WTC11 (cell line): ENCODE measurements around the gene TMEM130. TPM values are rescaled to one million over a fixed set of nuclear protein-coding genes. Genes with fewer than 3 reads are reported as not detected.

ENCODE experiments used
- ATAC-seq: fragments of 200-7000 bp; cut with Tn5 transposase; 2 replicates; pipeline ENCODE4 v1.10.0; 2021; ENCODE audit warnings: mild to moderate bottlenecking, moderate library complexity
- CTCF ChIA-PET: fragments of 300-600 bp; sonication (Branson Sonifier 250); formaldehyde crosslinking; loops from one replicate; lab custom pipeline; 2021; ENCODE audit warnings: antibody characterized with exemption; lab: Charles Lee
- POLR2A ChIA-PET: fragments of 350-600 bp; sonication (Branson Sonifier 250); formaldehyde crosslinking; loops from one replicate; lab custom pipeline; 2021; ENCODE audit warnings: antibody characterized with exemption; lab: Charles Lee
- DNase-seq: peaks from one replicate; pipeline ENCODE4 v3.0.0; 2021; ENCODE audit warnings: low spot score
- H3K27ac Mint-ChIP-seq: 2 replicates; pipeline ENCODE4 v1.8.0; 2021; ENCODE audit warnings: mixed read lengths
- H3K27me3 Mint-ChIP-seq: 2 replicates; pipeline ENCODE4 v1.8.0; 2021; ENCODE audit warnings: low read depth, mild to moderate bottlenecking, moderate library complexity, mixed read lengths
- H3K36me3 Mint-ChIP-seq: 2 replicates; pipeline ENCODE4 v1.8.0; 2021; ENCODE audit warnings: mixed read lengths
- H3K4me1 Mint-ChIP-seq: 2 replicates; pipeline ENCODE4 v1.8.0; 2022; ENCODE audit warnings: mixed read lengths
- H3K4me3 Mint-ChIP-seq: 2 replicates; pipeline ENCODE4 v1.8.0; 2021; ENCODE audit warnings: mild to moderate bottlenecking, moderate library complexity, mixed read lengths
- H3K9me3 Mint-ChIP-seq: 2 replicates; pipeline ENCODE4 v1.8.0; 2021; ENCODE audit warnings: mixed read lengths
- ATF1 ChIP-seq: sonication (generic); formaldehyde crosslinking; IDR thresholded peaks from 2 replicates; pipeline ENCODE4 v1.8.1; 2023; ENCODE audit warnings: mild to moderate bottlenecking, moderate library complexity, missing genetic modification reagents
- CREM ChIP-seq: sonication (generic); formaldehyde crosslinking; IDR thresholded peaks from 2 replicates; pipeline ENCODE4 v1.8.1; 2022; ENCODE audit warnings: mild to moderate bottlenecking, missing genetic modification reagents, moderate library complexity
- EMX1 ChIP-seq: fragments of 250-450 bp; sonication (Bioruptor Pico); IDR thresholded peaks from 2 replicates; pipeline ENCODE4 v1.8.0; 2021; ENCODE audit warnings: mild to moderate bottlenecking
- FOXJ3 ChIP-seq: sonication (generic); formaldehyde crosslinking; IDR thresholded peaks from 2 replicates; pipeline ENCODE4 v1.9.0; 2021; ENCODE audit warnings: missing genetic modification reagents, mild to moderate bottlenecking, borderline replicate concordance
- JUN ChIP-seq: sonication (generic); formaldehyde crosslinking; IDR thresholded peaks from 2 replicates; pipeline ENCODE4 v1.8.0; 2023; ENCODE audit warnings: mild to moderate bottlenecking, missing genetic modification reagents
- MXD4 ChIP-seq: fragments of 250-450 bp; sonication (Bioruptor Pico); IDR thresholded peaks from 2 replicates; pipeline ENCODE4 v1.8.0; 2021; ENCODE audit warnings: mild to moderate bottlenecking, moderate library complexity, borderline replicate concordance
- SOX15 ChIP-seq: fragments of 250-450 bp; sonication (Bioruptor Pico); IDR thresholded peaks from 2 replicates; pipeline ENCODE4 v1.9.0; 2021; ENCODE audit warnings: mild to moderate bottlenecking
- TP53 ChIP-seq: sonication (generic); formaldehyde crosslinking; IDR thresholded peaks from 2 replicates; pipeline ENCODE4 v1.8.1; 2023; ENCODE audit warnings: mild to moderate bottlenecking, missing genetic modification reagents
- ZNF396 ChIP-seq: fragments of 250-450 bp; sonication (Bioruptor Pico); IDR thresholded peaks from 2 replicates; pipeline ENCODE4 v1.8.0; 2021; ENCODE audit warnings: mild to moderate bottlenecking, moderate library complexity, borderline replicate concordance
- ZNF416 ChIP-seq: fragments of 250-450 bp; sonication (Bioruptor Pico); IDR thresholded peaks from 2 replicates; pipeline ENCODE4 v1.9.0; 2021; ENCODE audit warnings: mild to moderate bottlenecking, inconsistent platforms
- total RNA-seq: library from RNA; stranded (reverse); gene quantifications from 3 replicates; pipeline ENCODE4 v1.2.3, GENCODE V29; 2021
- TF ChIP-seq, protein P1 (sequence below): sonication (generic); formaldehyde crosslinking; IDR thresholded peaks from 2 replicates; pipeline ENCODE4 v1.8.1; 2022; ENCODE audit warnings: mild to moderate bottlenecking, moderate library complexity, missing genetic modification reagents
- TF ChIP-seq, protein P2 (sequence below): sonication (generic); formaldehyde crosslinking; IDR thresholded peaks from 2 replicates; pipeline ENCODE4 v1.8.1; 2022; ENCODE audit warnings: missing genetic modification reagents, borderline replicate concordance
- TF ChIP-seq, protein P3 (sequence below): sonication (generic); formaldehyde crosslinking; IDR thresholded peaks from 2 replicates; pipeline ENCODE4 v1.8.0; 2022; ENCODE audit warnings: missing genetic modification reagents
- TF ChIP-seq, protein P4 (sequence below): sonication (generic); formaldehyde crosslinking; IDR thresholded peaks from 2 replicates; pipeline ENCODE4 v1.8.1; 2023; ENCODE audit warnings: mild to moderate bottlenecking, missing genetic modification reagents
- TF ChIP-seq, protein P5 (sequence below): sonication (generic); formaldehyde crosslinking; IDR thresholded peaks from 2 replicates; pipeline ENCODE4 v1.8.1; 2022; ENCODE audit warnings: low read depth, missing genetic modification reagents, borderline replicate concordance
- TF ChIP-seq, protein P6 (sequence below): sonication (generic); formaldehyde crosslinking; IDR thresholded peaks from 2 replicates; pipeline ENCODE4 v1.8.0; 2022; ENCODE audit warnings: mild to moderate bottlenecking, missing genetic modification reagents
- TF ChIP-seq, protein P7 (sequence below): sonication (generic); formaldehyde crosslinking; IDR thresholded peaks from 2 replicates; pipeline ENCODE4 v1.8.1; 2023; ENCODE audit warnings: mild to moderate bottlenecking, missing genetic modification reagents, borderline replicate concordance
- TF ChIP-seq, protein P8 (sequence below): fragments of 250-450 bp; sonication (Bioruptor Pico); IDR thresholded peaks from 2 replicates; pipeline ENCODE4 v1.8.0; 2021; ENCODE audit warnings: mild to moderate bottlenecking
- TF ChIP-seq, protein P9 (sequence below): fragments of 250-450 bp; sonication (Bioruptor Pico); IDR thresholded peaks from 2 replicates; pipeline ENCODE4 v2.1.2; 2022; ENCODE audit warnings: mild to moderate bottlenecking, moderate library complexity
- TF ChIP-seq, protein P10 (sequence below): sonication (generic); formaldehyde crosslinking; IDR thresholded peaks from 2 replicates; pipeline ENCODE4 v1.8.0; 2023; ENCODE audit warnings: missing genetic modification reagents

TMEM130 gene
- total RNA-seq, 1 experiment from 2014 or later = 3.2 TPM

DNA sequence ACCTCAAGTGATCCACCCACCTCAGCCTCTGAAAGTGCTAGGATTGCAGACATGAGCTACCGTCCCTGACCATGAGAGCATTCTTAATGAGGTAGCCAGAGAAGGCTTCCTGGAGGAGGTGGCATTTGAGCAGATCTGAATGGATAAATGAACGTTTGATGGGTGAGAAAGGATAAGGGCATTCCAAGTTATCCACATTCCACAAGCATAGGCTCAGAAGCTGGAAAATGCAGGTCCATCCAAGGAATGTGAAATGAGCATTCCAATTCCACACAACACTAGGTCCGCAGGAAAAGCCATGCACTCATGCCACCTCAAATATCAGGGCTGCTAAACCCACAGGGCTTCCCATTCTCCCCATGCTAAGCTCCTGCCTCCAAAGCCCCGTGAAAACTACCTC is 17.0 kb downstream of the TMEM130 start:
- Mint-ChIP-seq H3K4me1 (peaks cover 11% of the 10 kb centered on the region), H3K27ac (no peak overlapping the region), H3K27me3 (no peaks in the 10 kb centered on the region; the same call in 1 of the 2 replicates), H3K9me3 (peaks cover 23% of the 10 kb centered on the region), H3K36me3 (peaks cover 23% of the 10 kb centered on the region), H3K4me3 (no peak overlapping the region)
- no peak for DNase-seq
- ChIA-PET CTCF (interaction anchor here (1.1 to 1.7 kb wide), 2 partner anchors 11 to 21 kb away, joined by 3 to 7 read pairs; no protein-coding TSS in a partner anchor), POLR2A (no interaction called here)
- ATAC-seq = no peak
- TF ChIP-seq, protein P1, sequence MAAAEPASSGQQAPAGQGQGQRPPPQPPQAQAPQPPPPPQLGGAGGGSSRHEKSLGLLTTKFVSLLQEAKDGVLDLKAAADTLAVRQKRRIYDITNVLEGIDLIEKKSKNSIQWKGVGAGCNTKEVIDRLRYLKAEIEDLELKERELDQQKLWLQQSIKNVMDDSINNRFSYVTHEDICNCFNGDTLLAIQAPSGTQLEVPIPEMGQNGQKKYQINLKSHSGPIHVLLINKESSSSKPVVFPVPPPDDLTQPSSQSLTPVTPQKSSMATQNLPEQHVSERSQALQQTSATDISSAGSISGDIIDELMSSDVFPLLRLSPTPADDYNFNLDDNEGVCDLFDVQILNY = no peak
- TF ChIP-seq, protein P2, sequence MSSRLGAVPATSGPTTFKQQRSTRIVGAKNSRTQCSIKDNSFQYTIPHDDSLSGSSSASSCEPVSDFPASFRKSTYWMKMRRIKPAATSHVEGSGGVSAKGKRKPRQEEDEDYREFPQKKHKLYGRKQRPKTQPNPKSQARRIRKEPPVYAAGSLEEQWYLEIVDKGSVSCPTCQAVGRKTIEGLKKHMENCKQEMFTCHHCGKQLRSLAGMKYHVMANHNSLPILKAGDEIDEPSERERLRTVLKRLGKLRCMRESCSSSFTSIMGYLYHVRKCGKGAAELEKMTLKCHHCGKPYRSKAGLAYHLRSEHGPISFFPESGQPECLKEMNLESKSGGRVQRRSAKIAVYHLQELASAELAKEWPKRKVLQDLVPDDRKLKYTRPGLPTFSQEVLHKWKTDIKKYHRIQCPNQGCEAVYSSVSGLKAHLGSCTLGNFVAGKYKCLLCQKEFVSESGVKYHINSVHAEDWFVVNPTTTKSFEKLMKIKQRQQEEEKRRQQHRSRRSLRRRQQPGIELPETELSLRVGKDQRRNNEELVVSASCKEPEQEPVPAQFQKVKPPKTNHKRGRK (CRISPR knock-in tag) = no peak
- TF ChIP-seq JUN (CRISPR knock-in tag) = no peak
- no peak for TF ChIP-seq CREM (CRISPR knock-in tag)
- TF ChIP-seq, protein P3, sequence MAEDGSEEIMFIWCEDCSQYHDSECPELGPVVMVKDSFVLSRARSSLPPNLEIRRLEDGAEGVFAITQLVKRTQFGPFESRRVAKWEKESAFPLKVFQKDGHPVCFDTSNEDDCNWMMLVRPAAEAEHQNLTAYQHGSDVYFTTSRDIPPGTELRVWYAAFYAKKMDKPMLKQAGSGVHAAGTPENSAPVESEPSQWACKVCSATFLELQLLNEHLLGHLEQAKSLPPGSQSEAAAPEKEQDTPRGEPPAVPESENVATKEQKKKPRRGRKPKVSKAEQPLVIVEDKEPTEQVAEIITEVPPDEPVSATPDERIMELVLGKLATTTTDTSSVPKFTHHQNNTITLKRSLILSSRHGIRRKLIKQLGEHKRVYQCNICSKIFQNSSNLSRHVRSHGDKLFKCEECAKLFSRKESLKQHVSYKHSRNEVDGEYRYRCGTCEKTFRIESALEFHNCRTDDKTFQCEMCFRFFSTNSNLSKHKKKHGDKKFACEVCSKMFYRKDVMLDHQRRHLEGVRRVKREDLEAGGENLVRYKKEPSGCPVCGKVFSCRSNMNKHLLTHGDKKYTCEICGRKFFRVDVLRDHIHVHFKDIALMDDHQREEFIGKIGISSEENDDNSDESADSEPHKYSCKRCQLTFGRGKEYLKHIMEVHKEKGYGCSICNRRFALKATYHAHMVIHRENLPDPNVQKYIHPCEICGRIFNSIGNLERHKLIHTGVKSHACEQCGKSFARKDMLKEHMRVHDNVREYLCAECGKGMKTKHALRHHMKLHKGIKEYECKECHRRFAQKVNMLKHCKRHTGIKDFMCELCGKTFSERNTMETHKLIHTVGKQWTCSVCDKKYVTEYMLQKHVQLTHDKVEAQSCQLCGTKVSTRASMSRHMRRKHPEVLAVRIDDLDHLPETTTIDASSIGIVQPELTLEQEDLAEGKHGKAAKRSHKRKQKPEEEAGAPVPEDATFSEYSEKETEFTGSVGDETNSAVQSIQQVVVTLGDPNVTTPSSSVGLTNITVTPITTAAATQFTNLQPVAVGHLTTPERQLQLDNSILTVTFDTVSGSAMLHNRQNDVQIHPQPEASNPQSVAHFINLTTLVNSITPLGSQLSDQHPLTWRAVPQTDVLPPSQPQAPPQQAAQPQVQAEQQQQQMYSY (CRISPR knock-in tag) = no peak
- TF ChIP-seq, protein P4, sequence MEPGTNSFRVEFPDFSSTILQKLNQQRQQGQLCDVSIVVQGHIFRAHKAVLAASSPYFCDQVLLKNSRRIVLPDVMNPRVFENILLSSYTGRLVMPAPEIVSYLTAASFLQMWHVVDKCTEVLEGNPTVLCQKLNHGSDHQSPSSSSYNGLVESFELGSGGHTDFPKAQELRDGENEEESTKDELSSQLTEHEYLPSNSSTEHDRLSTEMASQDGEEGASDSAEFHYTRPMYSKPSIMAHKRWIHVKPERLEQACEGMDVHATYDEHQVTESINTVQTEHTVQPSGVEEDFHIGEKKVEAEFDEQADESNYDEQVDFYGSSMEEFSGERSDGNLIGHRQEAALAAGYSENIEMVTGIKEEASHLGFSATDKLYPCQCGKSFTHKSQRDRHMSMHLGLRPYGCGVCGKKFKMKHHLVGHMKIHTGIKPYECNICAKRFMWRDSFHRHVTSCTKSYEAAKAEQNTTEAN = no peak
- no peak for TF ChIP-seq ZNF416 (CRISPR knock-in tag)
- TF ChIP-seq, protein P5, sequence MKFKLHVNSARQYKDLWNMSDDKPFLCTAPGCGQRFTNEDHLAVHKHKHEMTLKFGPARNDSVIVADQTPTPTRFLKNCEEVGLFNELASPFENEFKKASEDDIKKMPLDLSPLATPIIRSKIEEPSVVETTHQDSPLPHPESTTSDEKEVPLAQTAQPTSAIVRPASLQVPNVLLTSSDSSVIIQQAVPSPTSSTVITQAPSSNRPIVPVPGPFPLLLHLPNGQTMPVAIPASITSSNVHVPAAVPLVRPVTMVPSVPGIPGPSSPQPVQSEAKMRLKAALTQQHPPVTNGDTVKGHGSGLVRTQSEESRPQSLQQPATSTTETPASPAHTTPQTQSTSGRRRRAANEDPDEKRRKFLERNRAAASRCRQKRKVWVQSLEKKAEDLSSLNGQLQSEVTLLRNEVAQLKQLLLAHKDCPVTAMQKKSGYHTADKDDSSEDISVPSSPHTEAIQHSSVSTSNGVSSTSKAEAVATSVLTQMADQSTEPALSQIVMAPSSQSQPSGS (CRISPR knock-in tag) = no peak
- no peak for TF ChIP-seq ATF1 (CRISPR knock-in tag)
- no peak for TF ChIP-seq FOXJ3 (CRISPR knock-in tag)
- TF ChIP-seq, protein P6, sequence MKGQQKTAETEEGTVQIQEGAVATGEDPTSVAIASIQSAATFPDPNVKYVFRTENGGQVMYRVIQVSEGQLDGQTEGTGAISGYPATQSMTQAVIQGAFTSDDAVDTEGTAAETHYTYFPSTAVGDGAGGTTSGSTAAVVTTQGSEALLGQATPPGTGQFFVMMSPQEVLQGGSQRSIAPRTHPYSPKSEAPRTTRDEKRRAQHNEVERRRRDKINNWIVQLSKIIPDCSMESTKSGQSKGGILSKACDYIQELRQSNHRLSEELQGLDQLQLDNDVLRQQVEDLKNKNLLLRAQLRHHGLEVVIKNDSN = no peak
- TF ChIP-seq, protein P7, sequence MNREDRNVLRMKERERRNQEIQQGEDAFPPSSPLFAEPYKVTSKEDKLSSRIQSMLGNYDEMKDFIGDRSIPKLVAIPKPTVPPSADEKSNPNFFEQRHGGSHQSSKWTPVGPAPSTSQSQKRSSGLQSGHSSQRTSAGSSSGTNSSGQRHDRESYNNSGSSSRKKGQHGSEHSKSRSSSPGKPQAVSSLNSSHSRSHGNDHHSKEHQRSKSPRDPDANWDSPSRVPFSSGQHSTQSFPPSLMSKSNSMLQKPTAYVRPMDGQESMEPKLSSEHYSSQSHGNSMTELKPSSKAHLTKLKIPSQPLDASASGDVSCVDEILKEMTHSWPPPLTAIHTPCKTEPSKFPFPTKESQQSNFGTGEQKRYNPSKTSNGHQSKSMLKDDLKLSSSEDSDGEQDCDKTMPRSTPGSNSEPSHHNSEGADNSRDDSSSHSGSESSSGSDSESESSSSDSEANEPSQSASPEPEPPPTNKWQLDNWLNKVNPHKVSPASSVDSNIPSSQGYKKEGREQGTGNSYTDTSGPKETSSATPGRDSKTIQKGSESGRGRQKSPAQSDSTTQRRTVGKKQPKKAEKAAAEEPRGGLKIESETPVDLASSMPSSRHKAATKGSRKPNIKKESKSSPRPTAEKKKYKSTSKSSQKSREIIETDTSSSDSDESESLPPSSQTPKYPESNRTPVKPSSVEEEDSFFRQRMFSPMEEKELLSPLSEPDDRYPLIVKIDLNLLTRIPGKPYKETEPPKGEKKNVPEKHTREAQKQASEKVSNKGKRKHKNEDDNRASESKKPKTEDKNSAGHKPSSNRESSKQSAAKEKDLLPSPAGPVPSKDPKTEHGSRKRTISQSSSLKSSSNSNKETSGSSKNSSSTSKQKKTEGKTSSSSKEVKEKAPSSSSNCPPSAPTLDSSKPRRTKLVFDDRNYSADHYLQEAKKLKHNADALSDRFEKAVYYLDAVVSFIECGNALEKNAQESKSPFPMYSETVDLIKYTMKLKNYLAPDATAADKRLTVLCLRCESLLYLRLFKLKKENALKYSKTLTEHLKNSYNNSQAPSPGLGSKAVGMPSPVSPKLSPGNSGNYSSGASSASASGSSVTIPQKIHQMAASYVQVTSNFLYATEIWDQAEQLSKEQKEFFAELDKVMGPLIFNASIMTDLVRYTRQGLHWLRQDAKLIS (CRISPR knock-in tag) = no peak
- TF ChIP-seq SOX15 = no peak
- TF ChIP-seq, protein P8, sequence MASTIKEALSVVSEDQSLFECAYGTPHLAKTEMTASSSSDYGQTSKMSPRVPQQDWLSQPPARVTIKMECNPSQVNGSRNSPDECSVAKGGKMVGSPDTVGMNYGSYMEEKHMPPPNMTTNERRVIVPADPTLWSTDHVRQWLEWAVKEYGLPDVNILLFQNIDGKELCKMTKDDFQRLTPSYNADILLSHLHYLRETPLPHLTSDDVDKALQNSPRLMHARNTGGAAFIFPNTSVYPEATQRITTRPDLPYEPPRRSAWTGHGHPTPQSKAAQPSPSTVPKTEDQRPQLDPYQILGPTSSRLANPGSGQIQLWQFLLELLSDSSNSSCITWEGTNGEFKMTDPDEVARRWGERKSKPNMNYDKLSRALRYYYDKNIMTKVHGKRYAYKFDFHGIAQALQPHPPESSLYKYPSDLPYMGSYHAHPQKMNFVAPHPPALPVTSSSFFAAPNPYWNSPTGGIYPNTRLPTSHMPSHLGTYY (CRISPR knock-in tag) = no peak
- TF ChIP-seq EMX1 (CRISPR knock-in tag) = no peak
- TF ChIP-seq, protein P9, sequence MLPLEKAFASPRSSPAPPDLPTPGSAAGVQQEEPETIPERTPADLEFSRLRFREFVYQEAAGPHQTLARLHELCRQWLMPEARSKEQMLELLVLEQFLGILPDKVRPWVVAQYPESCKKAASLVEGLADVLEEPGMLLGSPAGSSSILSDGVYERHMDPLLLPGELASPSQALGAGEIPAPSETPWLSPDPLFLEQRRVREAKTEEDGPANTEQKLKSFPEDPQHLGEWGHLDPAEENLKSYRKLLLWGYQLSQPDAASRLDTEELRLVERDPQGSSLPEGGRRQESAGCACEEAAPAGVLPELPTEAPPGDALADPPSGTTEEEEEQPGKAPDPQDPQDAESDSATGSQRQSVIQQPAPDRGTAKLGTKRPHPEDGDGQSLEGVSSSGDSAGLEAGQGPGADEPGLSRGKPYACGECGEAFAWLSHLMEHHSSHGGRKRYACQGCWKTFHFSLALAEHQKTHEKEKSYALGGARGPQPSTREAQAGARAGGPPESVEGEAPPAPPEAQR (CRISPR knock-in tag) = no peak
- TF ChIP-seq, protein P10, sequence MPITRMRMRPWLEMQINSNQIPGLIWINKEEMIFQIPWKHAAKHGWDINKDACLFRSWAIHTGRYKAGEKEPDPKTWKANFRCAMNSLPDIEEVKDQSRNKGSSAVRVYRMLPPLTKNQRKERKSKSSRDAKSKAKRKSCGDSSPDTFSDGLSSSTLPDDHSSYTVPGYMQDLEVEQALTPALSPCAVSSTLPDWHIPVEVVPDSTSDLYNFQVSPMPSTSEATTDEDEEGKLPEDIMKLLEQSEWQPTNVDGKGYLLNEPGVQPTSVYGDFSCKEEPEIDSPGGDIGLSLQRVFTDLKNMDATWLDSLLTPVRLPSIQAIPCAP = no peak
- no peak for TF ChIP-seq ZNF396
- no peak for TF ChIP-seq TP53
- TF ChIP-seq MXD4 (CRISPR knock-in tag) = no peak
